HG03354 (cell line): ENCODE data around the gene TNFRSF18.
"Not testable (repeated sequence)": the region's sequence is repeated elsewhere in the genome, so short reads cannot be mapped to it uniquely, and the experiment has no call there.

Experiments
- ATAC-seq: cut with Tn5 transposase; IDR thresholded peaks from one replicate; pipeline ENCODE4 v1.9.1; 2021; ENCODE audit warnings: mild to moderate bottlenecking; ENCODE audit not compliant: unreplicated experiment, poor library complexity, severe bottlenecking

The TNFRSF18 gene

GRCh38 chr1:1181129-1181937, 25.1 kb downstream of the TNFRSF18 start:
- no peak for ATAC-seq

- no peak for ATAC-seq
Observed at GRCh38 chr1:1179983-1180861, 26.2 kb downstream of the TNFRSF18 start.

- ATAC-seq = no peak
Observed at GRCh38 chr1:1179346-1179982, 26.9 kb downstream of the TNFRSF18 start.

- no peak for ATAC-seq
Observed at GRCh38 chr1:1178794-1179331, 27.5 kb downstream of the TNFRSF18 start.

- ATAC-seq = no peak
Observed at GRCh38 chr1:1177452-1178206, 28.8 kb downstream of the TNFRSF18 start.

- ATAC-seq = no peak
Observed at GRCh38 chr1:1176931-1177330, 29.5 kb downstream of the TNFRSF18 start.

- not testable (repeated sequence) for ATAC-seq
Observed at GRCh38 chr1:1176063-1176761, 30.2 kb downstream of the TNFRSF18 start.

GRCh38 chr1:1175221-1176062, 30.9 kb downstream of the TNFRSF18 start:
- no peak for ATAC-seq

- ATAC-seq = no peak
Observed at GRCh38 chr1:1173793-1174415, 32.5 kb downstream of the TNFRSF18 start, which contains the start of gene TTLL10. TTLL10 (plus strand) TSS chr1:1173880; CDS start chr1:1179216, 5,336 bp downstream.

GRCh38 chr1:1173061-1173792, 33.2 kb downstream of the TNFRSF18 start:
- ATAC-seq = no peak

- no peak for ATAC-seq
Observed at GRCh38 chr1:1171546-1172340, 34.6 kb downstream of the TNFRSF18 start.

- ATAC-seq = no peak
Observed at GRCh38 chr1:1171161-1171545, 35.2 kb downstream of the TNFRSF18 start.

- ATAC-seq = no peak
Observed at GRCh38 chr1:1170215-1171091, 35.9 kb downstream of the TNFRSF18 start.

- no peak for ATAC-seq
Observed at GRCh38 chr1:1169429-1170214, 36.8 kb downstream of the TNFRSF18 start.
